GM21447 (cell line): ENCODE data around the gene CYP1A2.

Experiments used
- ATAC-seq: cut with Tn5 transposase; IDR thresholded peaks from one replicate; pipeline ENCODE4 v1.9.1; 2021; ENCODE audit not compliant: unreplicated experiment

Gene CYP1A2

DNA sequence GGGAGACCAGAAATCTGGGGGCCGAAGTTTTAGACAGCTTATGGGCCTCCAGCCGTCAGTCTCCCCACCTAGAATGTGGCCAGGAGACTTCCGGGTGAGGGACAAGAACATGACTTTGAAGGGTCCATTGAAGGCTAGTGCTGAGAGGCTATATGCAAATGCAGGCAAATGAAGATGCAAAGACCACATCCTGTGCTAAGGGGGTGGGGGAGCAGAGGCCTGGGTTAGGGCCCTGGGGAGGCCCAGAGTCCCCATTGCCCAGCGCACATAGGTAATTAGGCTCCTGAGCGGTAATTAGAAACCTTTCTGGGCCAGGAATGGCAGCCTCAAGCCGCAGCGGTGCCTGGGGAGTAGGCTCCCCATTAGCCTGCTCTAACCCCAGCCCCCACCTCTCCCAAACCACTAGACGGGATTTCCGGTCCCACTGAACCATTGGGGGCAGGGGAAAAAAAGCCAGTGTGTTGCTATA is 40.1 kb downstream of the CYP1A2 start:
- peak; percentile 25 for ATAC-seq

GRCh38 chr15:74789171-74789631 is 40.6 kb downstream of the CYP1A2 start:
- ATAC-seq, result no peak

DNA sequence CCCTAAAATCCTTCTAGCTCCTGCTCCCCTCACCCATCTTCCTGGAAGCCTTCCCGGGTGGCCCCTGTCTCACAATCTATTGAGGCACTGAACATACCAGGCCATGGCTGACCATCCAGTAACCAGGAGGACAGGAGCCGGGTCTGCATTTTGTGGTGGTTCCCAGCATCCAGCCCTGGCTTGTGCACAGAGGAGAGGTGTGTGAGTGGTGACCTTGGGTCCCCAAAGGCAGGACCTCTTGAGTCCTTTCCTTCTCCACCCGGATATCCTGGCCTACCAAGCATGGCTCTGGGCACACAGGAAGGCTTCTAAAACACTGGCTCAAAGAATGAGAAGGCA is 41.1 kb downstream of the CYP1A2 start:
- no peak for ATAC-seq

GRCh38 chr15:74790080-74790916 is 41.7 kb downstream of the CYP1A2 start:
- peak; percentile 21 for ATAC-seq

GRCh38 chr15:74791007-74791406 is 42.4 kb downstream of the CYP1A2 start:
- ATAC-seq, result no peak

GRCh38 chr15:74791667-74792066 is 43.0 kb downstream of the CYP1A2 start:
- ATAC-seq, result no peak

GRCh38 chr15:74792227-74793016 is 43.8 kb downstream of the CYP1A2 start:
- no peak for ATAC-seq

GRCh38 chr15:74793135-74794028 is 44.7 kb downstream of the CYP1A2 start:
- ATAC-seq, result no peak

DNA sequence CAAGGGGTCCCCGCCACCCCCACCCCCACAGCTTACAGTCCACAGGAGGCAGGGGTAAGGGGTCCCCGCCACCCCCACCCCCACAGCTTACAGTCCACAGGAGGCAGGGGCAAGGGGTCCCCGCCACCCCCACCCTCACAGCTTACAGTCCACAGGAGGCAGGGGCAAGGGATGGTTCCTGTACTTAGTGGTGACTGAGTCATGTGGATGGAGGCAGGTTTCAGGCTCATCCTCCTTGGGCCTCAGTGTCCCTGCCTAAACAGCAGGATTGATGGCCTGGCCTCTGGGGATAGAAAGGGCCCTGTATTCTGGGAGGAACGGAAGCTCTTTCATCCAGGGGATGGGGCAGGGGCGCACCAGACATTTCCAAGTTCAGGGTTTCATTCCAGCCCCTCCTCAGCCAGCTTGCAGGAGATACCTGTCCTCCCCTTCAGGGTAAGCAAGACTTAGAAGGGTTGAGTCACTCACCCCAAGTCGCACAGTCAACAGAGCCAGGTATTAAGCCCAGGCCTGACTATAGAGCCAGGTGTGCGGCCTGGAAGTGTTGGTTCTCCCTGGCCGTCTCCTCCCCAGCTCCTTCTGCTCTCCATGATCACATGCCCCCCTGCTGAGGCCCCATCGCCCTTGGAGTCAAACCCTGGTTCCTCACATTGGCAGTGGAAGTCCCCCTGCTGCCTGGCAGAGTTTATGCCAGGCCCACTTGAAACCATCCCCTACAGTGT is 45.8 kb downstream of the CYP1A2 start:
- no peak for ATAC-seq

GRCh38 chr15:74794970-74795349 is 46.3 kb downstream of the CYP1A2 start:
- no peak for ATAC-seq

DNA sequence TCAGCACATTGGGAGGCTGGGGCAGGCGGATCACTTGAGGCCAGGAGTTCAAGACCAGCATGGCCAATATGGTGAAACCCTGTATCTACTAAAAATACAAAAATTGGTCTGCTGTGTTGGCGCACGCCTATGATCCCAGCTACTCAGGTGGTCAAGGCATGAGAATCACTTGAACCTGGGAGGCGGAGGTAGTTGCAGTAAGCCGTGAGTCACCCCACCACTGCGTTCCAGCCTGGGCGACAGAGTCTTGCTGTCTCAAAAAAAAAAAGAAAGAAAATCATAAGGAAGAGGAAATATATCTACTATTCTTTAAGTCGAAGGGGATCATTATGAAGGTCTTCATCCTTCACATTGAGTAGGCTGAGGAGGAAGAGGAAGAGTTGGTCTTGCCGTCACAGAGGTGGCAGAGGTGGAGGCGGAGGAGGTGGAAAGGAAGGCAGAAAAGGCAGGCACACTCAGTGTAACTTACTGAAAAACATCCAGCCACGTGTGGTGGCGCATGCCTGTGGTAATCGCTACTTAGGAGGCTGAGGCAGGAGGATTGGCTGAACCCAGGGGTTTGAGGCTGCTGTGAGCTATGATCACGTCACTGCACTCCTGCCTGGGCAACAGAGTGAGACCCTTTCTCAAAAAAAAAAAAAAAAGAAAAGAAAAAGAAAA is 47.5 kb downstream of the CYP1A2 start:
- no peak for ATAC-seq

DNA sequence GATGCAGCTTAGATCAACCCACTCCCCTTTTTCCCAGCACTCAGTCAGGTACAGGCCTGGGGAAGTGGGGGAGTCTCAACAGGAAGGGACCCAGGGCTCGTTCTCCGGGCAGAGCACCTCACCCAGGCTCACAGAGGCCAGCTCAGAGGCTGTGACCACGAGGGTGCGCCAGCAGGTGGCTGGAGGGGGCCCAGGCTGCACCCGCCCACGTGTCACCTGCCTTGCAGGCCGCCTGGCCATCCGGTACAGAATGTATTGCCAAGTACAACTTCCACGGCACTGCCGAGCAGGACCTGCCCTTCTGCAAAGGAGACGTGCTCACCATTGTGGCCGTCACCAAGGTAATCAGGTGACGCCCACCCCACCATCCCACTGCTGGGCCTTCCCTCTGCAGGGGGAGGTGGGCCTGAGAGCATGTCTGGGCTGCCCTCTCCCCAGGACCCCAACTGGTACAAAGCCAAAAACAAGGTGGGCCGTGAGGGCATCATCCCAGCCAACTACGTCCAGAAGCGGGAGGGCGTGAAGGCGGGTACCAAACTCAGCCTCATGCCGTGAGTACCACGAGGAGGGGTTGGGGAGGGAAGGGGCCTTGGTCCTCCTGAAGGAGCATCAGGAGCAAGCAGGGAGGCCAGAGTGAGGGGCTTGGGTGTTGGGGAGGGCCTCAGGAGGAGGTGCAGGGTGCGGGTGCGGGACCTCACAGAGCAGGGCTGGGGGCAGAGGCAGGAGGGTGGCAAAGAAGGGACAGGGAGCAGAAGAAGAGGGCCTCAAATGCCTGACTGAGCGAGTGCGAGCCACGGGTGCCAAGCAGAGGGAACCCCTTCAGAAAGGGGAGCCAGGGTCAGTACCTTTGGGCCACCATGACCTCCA is 50.0 kb downstream of the CYP1A2 start:
- ATAC-seq, result no peak

- peak; percentile 24 for ATAC-seq
Observed at GRCh38 chr15:74799255-74799855, 50.7 kb downstream of the CYP1A2 start.

GRCh38 chr15:74799856-74800558 is 51.4 kb downstream of the CYP1A2 start:
- peak; percentile 65 for ATAC-seq

DNA sequence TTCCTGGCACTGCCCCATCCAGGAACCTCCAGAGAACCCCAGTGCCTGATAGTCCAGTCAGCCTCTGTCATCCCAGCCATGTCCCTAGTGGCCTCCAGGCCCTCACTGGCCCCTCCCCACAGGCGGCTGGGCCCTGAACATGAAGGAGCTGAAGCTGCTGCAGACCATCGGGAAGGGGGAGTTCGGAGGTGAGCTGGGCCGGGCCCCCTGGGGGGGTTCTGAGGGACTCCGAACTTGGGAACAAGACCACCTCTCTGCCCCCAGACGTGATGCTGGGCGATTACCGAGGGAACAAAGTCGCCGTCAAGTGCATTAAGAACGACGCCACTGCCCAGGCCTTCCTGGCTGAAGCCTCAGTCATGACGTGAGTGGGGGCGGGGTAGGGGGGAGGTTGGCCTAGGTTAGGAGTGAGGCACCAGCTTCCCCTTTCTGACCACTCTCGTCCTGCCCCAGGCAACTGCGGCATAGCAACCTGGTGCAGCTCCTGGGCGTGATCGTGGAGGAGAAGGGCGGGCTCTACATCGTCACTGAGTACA is 52.0 kb downstream of the CYP1A2 start:
- no peak for ATAC-seq

- no peak for ATAC-seq
Observed at GRCh38 chr15:74801311-74801997, 52.8 kb downstream of the CYP1A2 start.

DNA sequence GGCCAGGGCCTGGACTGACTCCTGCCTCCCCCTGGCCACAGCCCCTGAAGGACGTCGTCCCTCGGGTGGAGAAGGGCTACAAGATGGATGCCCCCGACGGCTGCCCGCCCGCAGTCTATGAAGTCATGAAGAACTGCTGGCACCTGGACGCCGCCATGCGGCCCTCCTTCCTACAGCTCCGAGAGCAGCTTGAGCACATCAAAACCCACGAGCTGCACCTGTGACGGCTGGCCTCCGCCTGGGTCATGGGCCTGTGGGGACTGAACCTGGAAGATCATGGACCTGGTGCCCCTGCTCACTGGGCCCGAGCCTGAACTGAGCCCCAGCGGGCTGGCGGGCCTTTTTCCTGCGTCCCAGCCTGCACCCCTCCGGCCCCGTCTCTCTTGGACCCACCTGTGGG is 53.6 kb downstream of the CYP1A2 start:
- no peak for ATAC-seq
